HG02943 (cell line): ENCODE results near the gene FRMD4A.
"Not testable (repeated sequence)": the region's sequence is repeated elsewhere in the genome, so short reads cannot be mapped to it uniquely, and the experiment has no call there.

Experiments used
- ATAC-seq: cut with Tn5 transposase; IDR thresholded peaks from one replicate; pipeline ENCODE4 v1.9.1; 2021; ENCODE audit warnings: mild to moderate bottlenecking, low read depth, moderate library complexity; ENCODE audit not compliant: unreplicated experiment

The FRMD4A gene

DNA sequence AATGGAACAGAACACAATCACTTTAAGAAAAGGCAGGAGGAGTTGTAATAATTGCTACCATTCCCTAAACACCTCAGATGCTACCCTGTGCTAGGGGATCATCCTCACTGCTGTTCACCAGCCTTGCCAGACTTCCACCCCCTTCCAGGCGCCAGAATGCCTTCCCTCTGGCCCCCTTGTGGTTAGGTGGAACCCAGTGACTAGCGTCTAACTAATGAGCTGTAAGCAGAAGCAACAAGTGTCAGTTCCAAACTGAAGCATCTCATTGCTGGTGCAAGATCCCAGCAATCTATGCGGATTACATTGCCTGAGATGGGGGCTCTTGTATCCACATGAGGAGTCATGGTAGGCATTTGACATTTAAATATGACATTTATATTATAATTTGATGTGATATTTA lies 86.6 kb downstream of the FRMD4A start:
- no peak for ATAC-seq

DNA sequence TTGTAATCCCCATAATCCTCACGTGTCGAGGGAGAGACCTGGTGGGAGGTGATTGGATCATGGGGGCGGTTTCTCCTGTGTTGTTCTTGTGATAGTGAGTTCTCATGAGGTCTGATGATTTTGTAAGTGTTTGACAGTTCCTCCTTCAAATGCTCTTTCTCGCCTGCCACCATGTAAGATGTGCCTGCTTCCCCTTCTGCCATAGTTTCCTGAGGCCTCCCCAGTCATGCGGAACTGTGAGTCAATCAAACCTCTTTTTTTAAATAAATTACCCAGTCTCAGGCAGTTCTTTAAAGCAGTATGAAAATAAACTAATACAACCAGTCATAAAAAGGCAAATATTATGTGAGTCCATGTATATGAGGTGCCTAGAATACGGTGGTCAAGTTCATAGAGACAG lies 87.5 kb downstream of the FRMD4A start:
- no peak for ATAC-seq

DNA sequence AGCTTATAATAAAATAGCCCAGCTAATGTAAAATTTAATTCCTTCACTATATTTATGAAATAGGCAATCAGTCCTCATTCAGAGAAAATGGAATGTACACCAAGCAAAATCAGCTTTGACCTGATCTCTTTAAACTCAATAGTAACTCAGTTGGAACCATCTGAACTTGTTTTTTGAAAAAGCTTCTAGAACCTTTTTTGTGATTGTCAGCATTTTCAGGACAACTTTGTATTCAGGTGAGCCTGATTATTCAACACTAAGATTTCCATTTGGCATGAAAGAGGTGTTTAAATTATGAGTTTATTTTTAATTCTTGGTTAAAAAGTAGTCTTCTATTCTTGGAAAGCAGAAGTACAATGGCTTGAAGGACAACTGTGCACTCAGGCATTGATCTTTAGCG lies 89.5 kb downstream of the FRMD4A start:
- no peak for ATAC-seq

DNA sequence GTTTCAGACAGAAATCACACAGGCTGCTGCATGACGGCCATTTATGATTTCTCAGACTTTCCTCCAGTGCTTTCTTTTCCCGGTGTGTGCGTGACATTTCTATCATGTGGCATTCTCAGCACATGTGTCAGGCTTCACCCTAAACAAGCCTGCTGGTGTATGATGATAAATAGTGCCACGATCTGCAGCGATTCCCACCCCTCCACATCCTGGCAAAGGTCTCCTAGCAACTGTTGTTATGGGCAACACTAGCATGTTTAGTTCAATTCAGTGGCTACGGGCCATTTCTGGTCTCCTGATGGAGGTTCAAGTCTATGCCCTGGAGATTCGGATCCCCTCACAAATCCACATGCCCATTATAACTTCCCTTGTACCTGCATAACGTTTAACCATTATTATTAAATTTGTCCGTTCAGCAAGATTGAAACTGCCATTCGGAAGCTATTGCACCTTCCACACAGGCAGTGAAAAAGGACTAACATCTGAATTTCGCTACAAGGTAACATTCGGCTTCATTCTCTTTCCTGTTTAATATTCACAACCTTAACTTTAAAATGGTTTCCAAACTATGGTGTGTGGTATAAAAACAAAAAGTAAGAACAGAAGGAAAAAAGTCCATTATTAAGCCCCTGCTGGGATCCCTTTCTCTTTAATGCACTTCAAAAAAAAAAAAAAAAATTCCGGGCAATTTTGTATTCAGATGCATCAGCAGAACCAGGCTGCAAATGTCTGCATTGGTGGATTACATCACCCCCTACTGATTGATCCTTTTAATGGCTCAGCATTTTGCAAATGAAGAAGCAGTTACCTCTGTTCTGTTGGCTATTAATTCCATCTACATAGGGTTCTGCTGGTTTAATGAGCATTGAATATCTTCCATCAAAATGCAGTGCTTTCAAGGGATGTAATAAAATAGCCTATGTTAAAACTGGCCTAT lies 90.2 kb downstream of the FRMD4A start:
- ATAC-seq, result no peak

- ATAC-seq, result not testable (repeated sequence)
Observed at GRCh38 chr10:14238659-14239058, 92.1 kb downstream of the FRMD4A start.

- ATAC-seq, result no peak
Observed at GRCh38 chr10:14236341-14236740, 94.4 kb downstream of the FRMD4A start.

DNA sequence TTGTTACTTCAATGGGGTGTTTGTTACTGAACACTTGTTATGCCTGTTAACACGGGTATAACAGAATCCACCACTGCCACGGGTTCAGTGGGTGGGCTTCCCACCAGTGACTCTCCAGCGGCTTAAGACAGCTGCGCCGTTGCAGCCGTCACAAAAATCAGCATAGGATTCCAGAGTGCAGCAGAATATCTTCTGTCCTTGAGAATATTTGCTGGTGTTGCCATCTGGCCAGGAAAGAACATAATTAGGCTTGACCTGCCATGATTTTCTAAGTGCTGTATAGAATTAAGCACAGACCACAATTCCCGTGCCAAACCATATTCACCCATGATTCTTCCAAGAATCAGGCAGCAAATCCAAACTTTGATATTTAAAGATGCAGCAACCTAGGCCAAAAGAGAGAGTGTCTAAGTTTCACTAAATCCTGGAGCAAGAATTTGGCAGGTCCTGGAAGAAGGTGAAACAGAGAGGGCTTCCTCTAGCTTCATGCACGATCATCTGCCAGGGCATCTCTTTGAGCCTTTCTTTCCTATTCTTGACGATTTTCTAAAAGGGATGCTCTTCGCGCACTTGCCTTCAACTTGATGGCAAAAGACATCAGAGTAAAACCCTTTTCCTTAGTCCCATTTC lies 95.0 kb downstream of the FRMD4A start:
- no peak for ATAC-seq

- ATAC-seq, result no peak
Observed at GRCh38 chr10:14233566-14233965, 97.2 kb downstream of the FRMD4A start.

GRCh38 chr10:14228798-14229197 lies 101.9 kb downstream of the FRMD4A start:
- not testable (repeated sequence) for ATAC-seq

DNA sequence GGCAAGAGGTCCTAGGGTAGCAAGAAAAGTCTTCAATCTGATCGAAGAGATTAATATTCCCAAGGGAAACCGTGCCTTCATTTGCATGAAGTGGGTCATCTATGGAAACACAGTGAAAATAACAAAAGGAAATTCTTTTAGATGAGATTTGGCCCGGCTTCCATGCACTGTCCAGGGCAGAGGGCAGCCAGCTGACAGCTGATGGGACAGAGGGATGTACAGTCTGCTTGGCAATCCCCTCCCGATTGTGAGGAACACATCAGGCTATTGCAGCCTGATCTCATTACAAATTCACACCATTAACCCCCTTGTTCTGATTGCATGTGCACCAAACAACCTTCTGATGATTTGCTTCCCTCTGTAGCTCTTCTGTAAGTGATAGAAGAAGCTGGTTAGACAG lies 105.3 kb downstream of the FRMD4A start:
- no peak for ATAC-seq

- ATAC-seq, result no peak
Observed at GRCh38 chr10:14220026-14220425, 110.7 kb downstream of the FRMD4A start.

GRCh38 chr10:14219411-14219810 lies 111.3 kb downstream of the FRMD4A start:
- no peak for ATAC-seq

GRCh38 chr10:14215641-14216040 lies 115.1 kb downstream of the FRMD4A start:
- no peak for ATAC-seq

- not testable (repeated sequence) for ATAC-seq
Observed at GRCh38 chr10:14213703-14214102, 117.0 kb downstream of the FRMD4A start.

DNA sequence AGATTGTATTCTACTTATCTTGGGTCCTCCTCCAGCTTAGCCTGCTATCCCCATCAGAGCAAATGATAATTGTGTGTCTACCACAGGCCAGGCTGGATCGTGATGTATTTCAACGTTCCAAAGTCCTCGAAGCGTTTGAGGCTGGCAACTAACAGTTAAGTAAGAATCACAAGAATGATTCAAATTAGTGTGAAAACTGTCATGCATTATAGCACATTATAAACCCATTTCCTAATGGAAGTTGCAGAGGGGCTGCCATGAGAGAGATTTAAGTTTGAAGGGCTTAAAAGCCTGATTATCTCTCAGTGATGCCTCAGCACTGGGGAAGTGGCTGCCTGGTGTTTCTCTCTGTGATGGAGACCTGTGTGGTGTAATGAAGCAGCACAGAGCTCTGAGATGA lies 119.1 kb downstream of the FRMD4A start:
- no peak for ATAC-seq

DNA sequence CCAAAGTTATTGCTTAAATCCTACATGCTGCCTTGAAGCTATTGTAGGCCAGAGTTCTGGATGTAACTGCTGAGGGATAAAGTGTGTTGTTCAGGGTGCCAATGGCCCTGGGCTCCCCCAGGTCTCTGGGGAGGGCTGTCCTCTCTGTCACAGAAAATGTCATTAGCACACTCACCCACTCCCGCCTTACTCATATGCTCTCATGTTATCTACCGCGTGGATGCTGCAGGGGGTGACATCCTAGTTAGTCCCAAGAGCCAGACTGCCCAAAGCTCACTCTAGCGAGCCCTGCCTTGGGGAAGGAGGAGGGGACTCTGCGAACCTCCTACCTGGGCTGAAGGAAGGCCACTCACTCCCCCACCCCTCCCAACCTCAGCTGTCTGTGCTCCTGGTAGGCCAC lies 122.5 kb downstream of the FRMD4A start:
- ATAC-seq, result no peak

DNA sequence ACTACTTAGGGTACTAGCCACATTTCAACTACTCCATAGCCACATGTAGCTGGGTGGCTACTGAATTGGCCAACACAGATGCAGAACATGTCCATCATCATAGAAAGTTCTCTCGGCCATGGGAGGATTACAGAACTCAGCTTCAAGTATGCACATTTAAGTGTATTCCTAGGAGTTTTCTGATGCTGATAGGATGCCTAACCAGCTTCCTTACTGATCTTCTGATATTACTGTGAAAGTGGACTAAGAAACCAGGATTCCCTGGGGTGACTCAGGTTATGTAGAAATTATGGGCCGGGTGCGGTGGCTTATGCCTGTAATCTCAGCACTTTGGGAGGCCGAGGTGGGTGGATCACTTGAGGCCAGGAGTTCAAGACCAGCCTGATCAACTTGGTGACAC lies 125.5 kb downstream of the FRMD4A start:
- no peak for ATAC-seq

DNA sequence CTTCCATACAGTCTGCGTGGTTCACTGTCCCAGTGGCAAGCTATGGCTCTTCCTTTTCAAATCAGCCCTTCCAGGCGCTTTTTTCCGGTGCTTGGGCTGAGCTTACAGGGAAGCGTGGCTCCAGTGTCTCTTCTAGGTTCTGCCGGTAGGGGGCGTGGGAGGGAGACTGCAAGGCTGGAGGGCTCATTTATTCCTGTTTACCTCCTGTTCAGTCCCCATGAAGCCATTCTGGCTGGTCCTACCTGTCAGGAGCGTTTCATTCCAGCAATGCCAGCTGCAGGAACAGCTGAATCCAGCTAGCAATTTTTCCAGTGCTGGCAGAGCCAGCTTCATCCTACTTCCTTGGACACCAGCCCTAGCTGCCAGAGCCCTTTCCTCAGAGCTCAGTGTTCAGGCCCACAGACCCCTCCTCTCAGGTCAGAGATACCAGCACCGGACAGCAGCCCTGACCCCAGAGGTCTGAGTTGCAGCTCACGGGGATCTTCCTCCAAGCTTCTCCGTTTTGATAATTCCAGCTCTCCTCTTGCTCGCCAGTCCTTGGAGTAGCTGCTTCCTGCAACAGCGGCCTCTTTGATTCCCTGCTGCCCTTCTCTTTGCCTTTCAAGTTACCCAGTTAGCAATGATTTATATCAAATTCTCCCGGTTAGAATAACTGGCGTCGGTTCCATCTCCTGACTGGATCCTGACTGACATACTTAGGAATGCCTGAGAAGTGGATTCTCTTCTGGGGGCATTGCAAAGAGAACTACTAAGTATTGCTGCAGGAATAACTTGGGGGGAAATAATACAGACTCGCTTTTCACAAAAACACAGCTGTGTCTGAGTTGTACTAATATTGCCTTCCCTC lies 129.8 kb downstream of the FRMD4A start:
- no peak for ATAC-seq

DNA sequence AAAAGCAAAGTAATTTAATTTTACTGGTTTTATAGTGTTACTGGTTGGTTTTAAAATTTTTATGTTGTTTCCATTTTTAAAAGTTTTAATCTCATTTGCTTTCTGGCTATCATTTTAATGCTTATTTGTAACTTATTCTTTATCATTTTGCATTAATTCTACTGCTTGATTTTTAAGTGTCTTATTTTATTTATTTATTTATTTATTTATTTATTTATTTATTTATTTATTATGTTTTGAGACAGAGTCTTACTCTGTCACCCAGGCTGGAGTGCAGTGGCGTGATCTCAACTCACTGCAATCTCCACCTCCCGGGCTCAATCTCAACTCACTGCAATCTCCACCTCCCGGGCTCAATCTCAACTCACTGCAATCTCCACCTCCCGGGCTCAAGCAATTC lies 131.6 kb downstream of the FRMD4A start:
- ATAC-seq, result not testable (repeated sequence)

DNA sequence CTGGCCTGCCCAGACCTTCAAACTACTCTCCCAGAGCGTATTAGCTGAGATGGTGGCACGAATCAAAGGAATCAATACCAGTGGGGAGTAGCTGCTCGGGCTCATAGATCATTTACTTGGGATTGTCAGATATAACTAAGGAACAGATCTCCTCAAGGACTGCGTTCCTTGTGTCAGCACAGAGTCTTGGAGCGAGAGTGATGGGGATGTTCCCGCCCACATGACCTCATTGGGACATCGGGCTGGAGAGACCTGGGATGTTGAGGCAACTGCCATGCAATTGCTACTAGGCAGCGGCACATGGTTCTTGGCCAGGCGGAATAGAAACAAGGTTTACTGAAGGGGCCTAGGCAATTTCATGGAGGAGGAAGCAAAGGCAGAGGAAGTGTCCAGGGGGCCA lies 132.6 kb downstream of the FRMD4A start:
- no peak for ATAC-seq

DNA sequence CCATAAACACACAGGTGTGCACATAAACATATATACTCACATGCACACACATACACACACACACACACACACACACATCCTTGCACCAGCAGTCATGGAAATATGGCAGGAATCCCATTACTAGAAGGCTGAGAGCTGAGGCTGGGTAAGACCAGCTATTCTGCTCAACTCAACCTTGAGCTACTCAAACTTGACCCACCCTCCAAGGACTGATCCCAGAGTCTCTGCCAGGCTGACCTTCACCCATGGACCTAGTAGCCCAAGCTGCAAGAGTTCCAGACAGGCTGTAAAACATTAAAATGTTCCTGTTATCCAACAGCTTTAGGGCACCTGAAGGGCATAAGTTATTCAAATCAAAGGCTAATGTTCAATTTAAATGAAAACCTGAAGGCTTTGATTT lies 134.6 kb downstream of the FRMD4A start:
- no peak for ATAC-seq
